Muscle of arm (tissue), 12 donors: ENCODE measurements around the gene RPS5. TPM values are rescaled to one million over a fixed set of nuclear protein-coding genes. Genes with fewer than 3 reads are reported as not detected.

Experiments
- DNase-seq: peaks from one replicate; pipeline ENCODE4 v3.0.0-alpha.2; 2013
- polyA plus RNA-seq, 12 donors: library from polyadenylated mRNA; unstranded; fragments of 120-200 nt; gene quantifications; one replicate each; pipeline ENCODE4 v1.2.1, GENCODE V29; 2013; ENCODE audit not compliant: insufficient read length in 12 of 12

RPS5 gene
- polyA plus RNA-seq, 12 donors, result 942 to 1,724 (median 1,496) TPM; not detected in 1

GRCh38 chr19:58352760-58353671, 34.1 kb upstream of the RPS5 start, which contains the start of gene A1BG:
TSS of gene A1BG (minus strand) at chr19:58353492. CDS start at chr19:58353437, 55 bp downstream.
- DNase-seq, result no peak

- no peak for DNase-seq
These were observed 33.2 kb upstream of the RPS5 start for GRCh38 chr19:58353717-58354477.

GRCh38 chr19:58354478-58355030, 32.5 kb upstream of the RPS5 start:
- no peak for DNase-seq

GRCh38 chr19:58355215-58355796, 31.8 kb upstream of the RPS5 start:
- DNase-seq, result no peak

- DNase-seq, result peak; percentile 28
These were observed 30.9 kb upstream of the RPS5 start for GRCh38 chr19:58355908-58356765.

- peak; percentile 41 for DNase-seq
These were observed 30.1 kb upstream of the RPS5 start for GRCh38 chr19:58356766-58357480.

- DNase-seq, result no peak
These were observed 29.5 kb upstream of the RPS5 start for GRCh38 chr19:58357481-58358145.

GRCh38 chr19:58361900-58362271, 25.2 kb upstream of the RPS5 start:
- no peak for DNase-seq

- DNase-seq, result peak; percentile 97
These were observed 24.6 kb upstream of the RPS5 start, which contains the start of gene ZNF497 for GRCh38 chr19:58362272-58362994. TSS of gene ZNF497 (minus strand) at chr19:58362751. CDS start at chr19:58357635, 5,116 bp downstream.

GRCh38 chr19:58364146-58364545, 22.9 kb upstream of the RPS5 start:
- no peak for DNase-seq

GRCh38 chr19:58366585-58367430, 20.3 kb upstream of the RPS5 start:
- no peak for DNase-seq

- no peak for DNase-seq
These were observed 19.2 kb upstream of the RPS5 start for GRCh38 chr19:58367698-58368454.

- no peak for DNase-seq
These were observed 18.3 kb upstream of the RPS5 start for GRCh38 chr19:58368561-58369360.

GRCh38 chr19:58372311-58373133, 14.5 kb upstream of the RPS5 start:
- DNase-seq, result no peak

- no peak for DNase-seq
These were observed 12.9 kb upstream of the RPS5 start for GRCh38 chr19:58374200-58374599.
